GM10248 (cell line): ENCODE measurements around the gene MARCHF10.

Source experiments
- CTCF ChIA-PET: fragments of 300-600 bp; sonication (Branson Sonifier 250); formaldehyde crosslinking; extraction: SDS; loops from one replicate; lab custom pipeline; 2021; ENCODE audit warnings: antibody characterized with exemption; lab: Yijun Ruan, JAX
- POLR2A ChIA-PET: fragments of 350-650 bp; sonication (Branson Sonifier 250); formaldehyde crosslinking; extraction: SDS; loops from one replicate; lab custom pipeline; 2020; ENCODE audit warnings: antibody characterized with exemption; lab: Yijun Ruan, JAX
- DNase-seq: peaks from one replicate; pipeline ENCODE4 v3.0.0; 2012; ENCODE audit errors: extremely low spot score
- TF ChIP-seq, protein P1 (sequence below): IDR thresholded peaks from 2 replicates; pipeline ENCODE4 v1.5.1; 2012; ENCODE audit warnings: mild to moderate bottlenecking, low read depth; ENCODE audit errors: extremely low read depth, missing control alignments, control extremely low read depth

The MARCHF10 gene

DNA sequence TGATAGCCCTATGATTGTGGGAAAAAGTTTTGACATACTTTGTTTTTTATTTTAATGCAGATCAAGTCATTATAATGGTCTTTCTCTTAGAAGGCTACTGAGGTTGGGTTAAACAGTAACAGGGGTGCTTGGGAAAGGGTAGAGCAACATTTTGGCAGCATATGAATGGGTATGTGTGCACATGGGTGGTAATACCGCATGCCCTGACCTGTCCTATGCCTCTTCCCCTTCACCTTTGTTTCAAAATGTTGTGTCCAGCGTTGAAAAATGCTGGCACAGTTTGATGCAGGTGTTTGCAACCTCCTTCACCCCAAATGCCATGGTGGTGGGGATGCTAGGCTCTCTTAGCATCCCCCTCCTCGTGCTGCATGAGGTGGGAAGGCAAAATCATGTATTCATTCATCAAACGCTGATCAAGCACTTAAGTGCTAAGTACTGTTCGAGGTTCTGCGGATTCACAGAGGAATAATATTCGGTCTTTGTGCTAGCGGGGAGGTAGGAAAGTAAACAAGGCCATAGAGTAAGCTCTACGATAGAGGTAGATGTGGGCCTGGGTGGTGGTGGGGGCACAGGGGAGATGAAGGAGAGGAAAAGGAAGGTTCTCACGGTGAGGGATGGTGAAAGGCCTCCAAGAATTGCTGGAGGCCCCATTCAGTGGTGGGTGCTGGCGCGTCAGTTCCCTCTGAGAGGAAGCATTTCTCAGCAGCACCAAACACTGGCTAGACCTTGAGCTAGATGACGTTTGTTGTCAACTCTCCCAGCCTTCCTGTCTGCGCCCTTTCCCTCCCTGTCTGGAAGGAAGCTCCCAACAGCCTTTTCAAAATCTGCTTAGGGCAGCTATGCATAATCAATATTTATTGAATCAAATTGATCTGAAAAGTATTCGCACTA lies 13.3 kb upstream of the MARCHF10 start:
- CTCF ChIA-PET, result interaction anchor here (1.0 kb wide), 1 partner anchor 8 kb away, joined by 3 read pairs; no protein-coding TSS in a partner anchor
- TF ChIP-seq, protein P1, sequence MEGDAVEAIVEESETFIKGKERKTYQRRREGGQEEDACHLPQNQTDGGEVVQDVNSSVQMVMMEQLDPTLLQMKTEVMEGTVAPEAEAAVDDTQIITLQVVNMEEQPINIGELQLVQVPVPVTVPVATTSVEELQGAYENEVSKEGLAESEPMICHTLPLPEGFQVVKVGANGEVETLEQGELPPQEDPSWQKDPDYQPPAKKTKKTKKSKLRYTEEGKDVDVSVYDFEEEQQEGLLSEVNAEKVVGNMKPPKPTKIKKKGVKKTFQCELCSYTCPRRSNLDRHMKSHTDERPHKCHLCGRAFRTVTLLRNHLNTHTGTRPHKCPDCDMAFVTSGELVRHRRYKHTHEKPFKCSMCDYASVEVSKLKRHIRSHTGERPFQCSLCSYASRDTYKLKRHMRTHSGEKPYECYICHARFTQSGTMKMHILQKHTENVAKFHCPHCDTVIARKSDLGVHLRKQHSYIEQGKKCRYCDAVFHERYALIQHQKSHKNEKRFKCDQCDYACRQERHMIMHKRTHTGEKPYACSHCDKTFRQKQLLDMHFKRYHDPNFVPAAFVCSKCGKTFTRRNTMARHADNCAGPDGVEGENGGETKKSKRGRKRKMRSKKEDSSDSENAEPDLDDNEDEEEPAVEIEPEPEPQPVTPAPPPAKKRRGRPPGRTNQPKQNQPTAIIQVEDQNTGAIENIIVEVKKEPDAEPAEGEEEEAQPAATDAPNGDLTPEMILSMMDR, result no peak
- POLR2A ChIA-PET, result no interaction called here
- no peak for DNase-seq

DNA sequence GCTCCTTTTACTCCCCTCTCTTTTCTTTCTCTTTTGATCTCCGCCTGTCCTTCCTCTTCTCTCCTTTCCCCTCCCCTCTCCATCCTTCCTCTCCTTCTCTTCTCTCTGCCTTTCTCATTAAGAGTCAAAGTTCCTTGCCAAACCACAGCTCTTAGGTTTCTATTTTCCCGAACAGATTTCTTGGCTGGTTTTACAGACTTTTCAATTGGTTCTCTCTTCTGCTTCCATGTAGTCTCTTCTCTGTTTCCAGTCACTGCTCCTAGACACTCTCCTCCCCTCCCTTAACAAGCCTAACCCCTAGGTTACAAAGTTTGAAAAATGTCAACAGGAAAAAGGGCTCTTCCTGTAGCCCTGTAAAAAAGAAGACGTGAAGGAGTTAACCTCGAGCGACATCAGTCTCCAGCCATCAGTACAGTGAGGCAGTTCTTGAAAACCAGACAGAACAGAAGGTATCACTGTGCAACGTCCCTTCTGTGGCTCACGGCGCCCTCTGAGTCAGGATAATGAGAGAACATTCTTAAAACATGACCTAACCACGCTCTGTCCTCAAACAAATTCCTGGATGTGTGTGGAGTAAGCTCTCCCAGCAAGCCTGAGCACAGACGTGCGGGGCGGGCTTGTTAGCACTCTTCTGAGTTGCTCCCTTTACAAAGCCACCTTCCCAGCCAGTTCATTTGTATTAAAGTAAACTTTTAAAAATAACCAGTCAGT lies 11.6 kb upstream of the MARCHF10 start:
- DNase-seq, result no peak
- CTCF ChIA-PET, result no interaction called here
- TF ChIP-seq, protein P1, result no peak
- POLR2A ChIA-PET, result interaction anchor here (0.6 kb wide), 1 partner anchor 474 kb away, joined by 7 read pairs; no protein-coding TSS in a partner anchor

DNA sequence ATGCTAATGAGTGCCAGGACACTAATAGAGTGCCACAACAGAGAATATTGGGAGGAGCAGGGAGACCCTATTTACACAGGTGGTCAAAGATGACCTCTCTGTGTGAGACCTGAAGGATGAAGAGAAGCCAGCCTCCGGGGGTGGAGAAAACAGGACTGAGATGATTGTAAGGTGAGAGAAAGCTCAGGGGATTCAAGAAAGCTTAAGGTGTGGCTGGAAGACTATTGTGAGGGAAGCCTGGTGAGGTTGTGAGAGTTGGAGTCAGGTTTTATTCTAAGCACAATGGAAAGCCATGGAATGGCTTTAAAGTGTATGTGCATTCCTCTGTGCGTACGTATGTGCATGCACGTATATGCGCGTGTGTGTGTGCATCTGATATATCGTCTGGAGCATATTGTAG lies 10.4 kb upstream of the MARCHF10 start:
- ChIA-PET CTCF (no interaction called here), POLR2A (no interaction called here)
- no peak for DNase-seq
- TF ChIP-seq, protein P1, result no peak

DNA sequence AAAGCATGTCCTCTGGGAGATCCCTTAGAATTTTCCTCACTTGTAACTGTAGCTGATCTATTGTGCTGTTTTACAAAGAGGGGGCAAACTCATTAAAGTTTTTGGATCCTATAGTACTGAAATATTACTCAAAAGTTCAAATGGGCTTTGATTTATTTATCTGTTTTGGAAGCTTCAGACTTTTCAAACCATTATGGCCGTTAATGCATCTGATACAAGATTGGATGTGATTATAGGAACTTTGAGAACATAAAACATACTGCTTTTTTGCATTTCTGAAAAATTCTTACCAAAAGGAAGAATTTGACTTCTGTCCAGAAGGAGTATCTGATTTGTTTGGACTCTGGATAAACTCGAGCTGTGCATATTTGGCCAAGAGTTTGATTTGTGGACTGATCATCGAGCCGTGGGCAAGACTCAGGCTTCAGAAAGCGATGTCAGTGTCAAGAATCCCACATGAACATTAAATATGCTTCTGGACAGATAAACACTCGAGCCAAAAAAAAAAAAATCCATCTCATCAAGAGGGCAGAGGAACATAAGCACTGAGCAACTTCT lies 8.2 kb upstream of the MARCHF10 start:
- ChIA-PET CTCF (interaction anchor here (1.2 kb wide), 1 partner anchor 589 kb away, joined by 3 read pairs; no protein-coding TSS in a partner anchor), POLR2A (no interaction called here)
- TF ChIP-seq, protein P1, result no peak
- no peak for DNase-seq

DNA sequence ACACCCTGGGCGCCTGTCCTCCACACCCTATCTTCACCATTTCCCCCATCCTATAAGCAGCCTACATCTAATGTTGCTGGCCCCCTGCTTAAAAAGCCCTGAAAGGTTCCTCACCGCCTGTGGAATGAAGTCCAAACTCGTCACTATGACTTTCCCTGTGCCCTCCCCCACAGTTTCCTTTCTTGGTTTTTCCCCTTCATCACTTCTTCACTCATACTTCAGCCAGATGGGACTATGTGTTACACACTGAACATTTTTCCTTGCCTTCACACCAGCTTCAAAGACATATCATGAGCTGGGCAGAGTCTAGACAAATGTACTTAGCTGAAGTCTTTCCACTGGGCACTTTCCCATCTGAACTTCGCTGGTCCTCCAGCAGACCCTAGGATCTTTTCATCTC lies 1.5 kb upstream of the MARCHF10 start:
- ChIA-PET CTCF (no interaction called here), POLR2A (no interaction called here)

DNA sequence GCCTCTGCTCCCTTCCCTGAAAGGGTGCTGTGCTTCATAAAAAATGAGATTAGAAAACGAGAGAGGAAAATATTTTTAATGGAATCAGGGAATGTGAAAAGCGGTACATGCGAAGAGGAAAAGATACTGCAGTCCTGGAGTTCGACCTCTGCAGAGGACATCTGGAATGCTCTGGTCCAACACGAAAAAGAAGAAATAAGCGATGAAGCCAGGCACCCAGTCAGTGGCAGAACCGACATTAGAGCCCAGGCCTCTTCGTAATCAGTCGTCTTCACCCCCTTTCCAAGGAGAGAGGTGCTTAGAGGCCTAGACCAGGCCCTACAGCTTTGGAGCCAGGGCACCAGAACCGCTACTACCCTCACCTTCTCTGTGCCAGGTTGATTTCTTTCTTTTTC lies 459 bp upstream of the MARCHF10 start:
- POLR2A ChIA-PET, result no interaction called here
- no peak for DNase-seq
- CTCF ChIA-PET, result no interaction called here
- TF ChIP-seq, protein P1, result no peak

More for the DNA sequence above, 1.5 kb upstream of the MARCHF10 start:
- no peak for DNase-seq
- TF ChIP-seq, protein P1, result no peak
